Measurements from ENCODE around the gene MAMDC2.

The MAMDC2 gene

GRCh38 chr9:70111641-70112236 is 68.1 kb downstream of the MAMDC2 start:
- Histone ChIP-seq H3K36me3 (ENCODE audit: low read length) (no peaks in the 10 kb centered on the region), H3K4me2 (ENCODE audit: low read depth, low read length, poor library complexity, severe bottlenecking) (no peak overlapping the region), H3K9me2 (replicated peaks; ENCODE audit: insufficient read depth, low read length) (no peaks in the 10 kb centered on the region), H3K9me3 (ENCODE audit: insufficient read depth, low read length) (no peaks in the 10 kb centered on the region), H3K4me3 (ENCODE audit: insufficient read depth, low read length, poor library complexity, severe bottlenecking) (no peak overlapping the region), H3K9ac (ENCODE audit: low read length) (no peak overlapping the region), H3K79me2 (ENCODE audit: insufficient read depth, low read length) (no peaks in the 10 kb centered on the region), H3K27ac (ENCODE audit: low read depth, low read length) (no peak overlapping the region), H3F3A (ENCODE audit: insufficient read depth) (no peaks in the 10 kb centered on the region), H2AFZ (ENCODE audit: low read depth, low read length, severe bottlenecking) (no peak overlapping the region), H4K20me1 (ENCODE audit: low read depth, low read length) (no peaks in the 10 kb centered on the region), H3K27me3 (ENCODE audit: low read length) (no peaks in the 10 kb centered on the region)
- TF ChIP-seq EZH2phosphoT487 (conservative IDR thresholded peaks at IDR 0.05; ENCODE audit: low read length) (no peak), CTCF (IDR thresholded peaks at IDR 0.05; ENCODE audit: insufficient read depth, low read length, poor library complexity, severe bottlenecking) (no peak)

GRCh38 chr9:70112981-70113380 is 69.3 kb downstream of the MAMDC2 start:
- H3K36me3 ChIP-seq (ENCODE audit: low read length): no peaks in the 10 kb centered on the region
- no peak overlapping the region for H3K4me2 ChIP-seq (ENCODE audit: low read depth, low read length, poor library complexity, severe bottlenecking)
- no peak overlapping the region for H3K4me3 ChIP-seq (ENCODE audit: insufficient read depth, low read length, poor library complexity, severe bottlenecking)
- no peaks in the 10 kb centered on the region for H3K27me3 ChIP-seq (ENCODE audit: low read length)
- no peaks in the 10 kb centered on the region for H4K20me1 ChIP-seq (ENCODE audit: low read depth, low read length)
- no peak overlapping the region for H3K27ac ChIP-seq (ENCODE audit: low read depth, low read length)
- no peaks in the 10 kb centered on the region for H3K9me2 ChIP-seq (replicated peaks; ENCODE audit: insufficient read depth, low read length)
- TF ChIP-seq CTCF (IDR thresholded peaks at IDR 0.05; ENCODE audit: insufficient read depth, low read length, poor library complexity, severe bottlenecking): no peak
- TF ChIP-seq EZH2phosphoT487 (conservative IDR thresholded peaks at IDR 0.05; ENCODE audit: low read length): no peak
- H3K9me3 ChIP-seq (ENCODE audit: insufficient read depth, low read length): no peaks in the 10 kb centered on the region
- no peak overlapping the region for H2AFZ ChIP-seq (ENCODE audit: low read depth, low read length, severe bottlenecking)
- H3K79me2 ChIP-seq (ENCODE audit: insufficient read depth, low read length): no peaks in the 10 kb centered on the region
- H3F3A ChIP-seq (ENCODE audit: insufficient read depth): no peaks in the 10 kb centered on the region
- H3K9ac ChIP-seq (ENCODE audit: low read length): no peak overlapping the region

GRCh38 chr9:70113403-70114022 is 69.9 kb downstream of the MAMDC2 start:
- no peak overlapping the region for H3K9ac ChIP-seq (ENCODE audit: low read length)
- no peaks in the 10 kb centered on the region for H3K9me2 ChIP-seq (replicated peaks; ENCODE audit: insufficient read depth, low read length)
- peak; percentile 57 for TF ChIP-seq CTCF (IDR thresholded peaks at IDR 0.05; ENCODE audit: insufficient read depth, low read length, poor library complexity, severe bottlenecking)
- no peak for TF ChIP-seq EZH2phosphoT487 (conservative IDR thresholded peaks at IDR 0.05; ENCODE audit: low read length)
- no peak overlapping the region for H2AFZ ChIP-seq (ENCODE audit: low read depth, low read length, severe bottlenecking)
- H4K20me1 ChIP-seq (ENCODE audit: low read depth, low read length): no peaks in the 10 kb centered on the region
- H3K4me2 ChIP-seq (ENCODE audit: low read depth, low read length, poor library complexity, severe bottlenecking): no peak overlapping the region
- no peak overlapping the region for H3K27ac ChIP-seq (ENCODE audit: low read depth, low read length)
- no peaks in the 10 kb centered on the region for H3K9me3 ChIP-seq (ENCODE audit: insufficient read depth, low read length)
- H3K4me3 ChIP-seq (ENCODE audit: insufficient read depth, low read length, poor library complexity, severe bottlenecking): no peak overlapping the region
- no peaks in the 10 kb centered on the region for H3K27me3 ChIP-seq (ENCODE audit: low read length)
- no peaks in the 10 kb centered on the region for H3K36me3 ChIP-seq (ENCODE audit: low read length)
- no peaks in the 10 kb centered on the region for H3K79me2 ChIP-seq (ENCODE audit: insufficient read depth, low read length)
- H3F3A ChIP-seq (ENCODE audit: insufficient read depth): no peaks in the 10 kb centered on the region
